Cardiac muscle cell (in vitro differentiated cells and primary cell): ENCODE data around the gene UBASH3B. TPM values are rescaled to one million over a fixed set of nuclear protein-coding genes. Genes with fewer than 3 reads are reported as not detected.

Experiments
- DNase-seq, 2 donors: peaks; one replicate each; pipeline versions ENCODE4 v3.0.0 to v3.0.0-alpha.2; 2010 to 2017; ENCODE audit warnings: low read depth in 1 of 2, low spot score in 1 of 2
- H3K27ac ChIP-seq: fragments of 200-600 bp; sonication (generic); 2 replicates; pipeline ENCODE4 v1.5.1; 2016
- H3K27me3 ChIP-seq: fragments of 200-600 bp; sonication (generic); 2 replicates; pipeline ENCODE4 v1.6.0; 2016; ENCODE audit warnings: control low read depth
- H3K36me3 ChIP-seq: fragments of 200-600 bp; sonication (generic); 2 replicates; pipeline ENCODE4 v1.5.1; 2016; ENCODE audit warnings: control low read depth
- H3K4me1 ChIP-seq: fragments of 200-600 bp; sonication (generic); 2 replicates; pipeline ENCODE4 v1.8.1; 2017; ENCODE audit warnings: low read depth, mild to moderate bottlenecking, mixed run types
- H3K4me3 ChIP-seq: fragments of 200-600 bp; sonication (generic); 2 replicates; pipeline ENCODE4 v1.5.1; 2016; ENCODE audit warnings: mild to moderate bottlenecking
- H3K9me3 ChIP-seq: fragments of 200-600 bp; sonication (generic); 2 replicates; pipeline ENCODE4 v1.5.1; 2017; ENCODE audit warnings: low read depth, mild to moderate bottlenecking, control low read depth
- polyA plus RNA-seq: library from polyadenylated mRNA; unstranded; fragments of >200 nt; fragmentation: Nextera tagmentation; extraction: Ambion mirVana; gene quantifications from 2 replicates; pipeline ENCODE4 v1.2.1, GENCODE V29; 2016
- total RNA-seq: library from RNA; depleted of rRNA; stranded (reverse); fragments of >200 nt; gene quantifications from 2 replicates; pipeline ENCODE4 v1.2.3, GENCODE V29; 2016
- TF ChIP-seq, protein P1 (sequence below): IDR thresholded peaks from 2 replicates; pipeline ENCODE4 v1.5.1; 2012; ENCODE audit warnings: low read depth, mild to moderate bottlenecking, low read length

The UBASH3B gene
- total and polyA plus RNA-seq, 2 experiments from 2014 or later = 2.7 TPM; not detected in 1

DNA sequence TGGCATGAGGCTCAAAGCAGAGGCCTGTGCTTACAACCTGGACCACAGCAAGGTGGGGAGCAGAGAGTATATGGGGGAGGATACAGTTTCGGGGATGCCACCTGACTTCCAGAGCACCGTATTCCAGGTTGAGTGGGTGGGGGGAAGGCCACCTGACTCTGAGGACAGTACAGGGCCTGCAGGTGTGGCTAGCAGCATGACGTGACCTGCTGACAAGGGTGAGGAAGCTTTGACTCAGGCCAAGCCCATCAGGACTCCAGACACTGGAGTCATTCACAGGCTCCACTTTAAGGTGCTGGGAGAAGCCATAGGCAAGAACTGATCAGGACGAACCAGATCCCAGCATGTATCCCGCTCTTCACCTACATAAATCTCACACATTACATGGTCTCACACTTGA lies 148.2 kb downstream of the UBASH3B start:
- Histone ChIP-seq H3K9me3 (no peaks in the 10 kb centered on the region), H3K36me3 (no peaks in the 10 kb centered on the region), H3K4me1 (no peaks in the 10 kb centered on the region), H3K27ac (no peak overlapping the region), H3K27me3 (no peaks in the 10 kb centered on the region), H3K4me3 (no peak overlapping the region)
- TF ChIP-seq, protein P1, sequence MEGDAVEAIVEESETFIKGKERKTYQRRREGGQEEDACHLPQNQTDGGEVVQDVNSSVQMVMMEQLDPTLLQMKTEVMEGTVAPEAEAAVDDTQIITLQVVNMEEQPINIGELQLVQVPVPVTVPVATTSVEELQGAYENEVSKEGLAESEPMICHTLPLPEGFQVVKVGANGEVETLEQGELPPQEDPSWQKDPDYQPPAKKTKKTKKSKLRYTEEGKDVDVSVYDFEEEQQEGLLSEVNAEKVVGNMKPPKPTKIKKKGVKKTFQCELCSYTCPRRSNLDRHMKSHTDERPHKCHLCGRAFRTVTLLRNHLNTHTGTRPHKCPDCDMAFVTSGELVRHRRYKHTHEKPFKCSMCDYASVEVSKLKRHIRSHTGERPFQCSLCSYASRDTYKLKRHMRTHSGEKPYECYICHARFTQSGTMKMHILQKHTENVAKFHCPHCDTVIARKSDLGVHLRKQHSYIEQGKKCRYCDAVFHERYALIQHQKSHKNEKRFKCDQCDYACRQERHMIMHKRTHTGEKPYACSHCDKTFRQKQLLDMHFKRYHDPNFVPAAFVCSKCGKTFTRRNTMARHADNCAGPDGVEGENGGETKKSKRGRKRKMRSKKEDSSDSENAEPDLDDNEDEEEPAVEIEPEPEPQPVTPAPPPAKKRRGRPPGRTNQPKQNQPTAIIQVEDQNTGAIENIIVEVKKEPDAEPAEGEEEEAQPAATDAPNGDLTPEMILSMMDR = no peak
- DNase-seq = no peak

DNA sequence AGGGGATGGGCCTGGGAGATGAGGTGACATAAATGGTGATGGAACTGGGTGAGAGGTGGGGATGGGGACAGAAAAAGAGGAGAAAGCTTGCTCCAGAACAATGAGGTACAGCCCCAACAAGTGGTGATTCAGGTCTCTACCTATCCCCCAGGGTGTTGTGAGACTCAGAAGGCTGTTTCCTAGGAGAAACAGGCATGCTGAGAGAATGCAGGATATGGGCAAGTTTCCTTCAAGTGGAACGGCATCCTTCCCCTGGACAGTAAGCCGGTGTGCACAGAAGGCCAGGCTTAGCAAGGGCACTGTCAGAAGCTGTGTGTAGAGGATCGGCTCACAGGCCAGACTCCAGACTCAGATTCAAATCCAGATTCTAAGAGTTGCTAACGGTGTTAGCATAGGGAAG lies 148.6 kb downstream of the UBASH3B start:
- DNase-seq = no peak
- H3K4me3 ChIP-seq = no peak overlapping the region
- no peak overlapping the region for H3K27ac ChIP-seq
- TF ChIP-seq, protein P1 = no peak
- H3K4me1 ChIP-seq = no peaks in the 10 kb centered on the region
- H3K36me3 ChIP-seq = no peaks in the 10 kb centered on the region
- no peaks in the 10 kb centered on the region for H3K27me3 ChIP-seq
- no peaks in the 10 kb centered on the region for H3K9me3 ChIP-seq

DNA sequence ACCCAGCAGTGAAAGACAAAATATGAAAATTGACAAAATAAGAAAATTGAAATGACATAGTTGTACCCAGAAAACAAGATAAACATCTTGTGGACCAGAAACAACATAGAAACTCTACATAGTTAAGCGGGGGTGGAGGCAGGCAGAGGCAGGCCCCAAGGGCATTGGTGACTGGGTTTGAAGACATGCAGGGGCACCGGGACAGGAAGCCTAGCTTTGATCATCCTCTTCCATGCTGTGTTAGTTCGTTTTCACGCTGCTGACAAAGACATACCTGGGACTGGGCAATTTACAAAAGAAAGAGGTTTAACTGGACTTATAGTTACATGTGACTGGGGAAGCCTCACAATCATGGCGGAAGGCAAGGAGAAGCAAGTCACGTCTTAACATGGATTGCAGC lies 149.3 kb downstream of the UBASH3B start:
- H3K27ac ChIP-seq = no peak overlapping the region
- H3K27me3 ChIP-seq = no peaks in the 10 kb centered on the region
- DNase-seq = no peak
- no peak overlapping the region for H3K4me3 ChIP-seq
- TF ChIP-seq, protein P1 = no peak
- H3K36me3 ChIP-seq = no peaks in the 10 kb centered on the region
- no peaks in the 10 kb centered on the region for H3K9me3 ChIP-seq
- H3K4me1 ChIP-seq = no peaks in the 10 kb centered on the region

DNA sequence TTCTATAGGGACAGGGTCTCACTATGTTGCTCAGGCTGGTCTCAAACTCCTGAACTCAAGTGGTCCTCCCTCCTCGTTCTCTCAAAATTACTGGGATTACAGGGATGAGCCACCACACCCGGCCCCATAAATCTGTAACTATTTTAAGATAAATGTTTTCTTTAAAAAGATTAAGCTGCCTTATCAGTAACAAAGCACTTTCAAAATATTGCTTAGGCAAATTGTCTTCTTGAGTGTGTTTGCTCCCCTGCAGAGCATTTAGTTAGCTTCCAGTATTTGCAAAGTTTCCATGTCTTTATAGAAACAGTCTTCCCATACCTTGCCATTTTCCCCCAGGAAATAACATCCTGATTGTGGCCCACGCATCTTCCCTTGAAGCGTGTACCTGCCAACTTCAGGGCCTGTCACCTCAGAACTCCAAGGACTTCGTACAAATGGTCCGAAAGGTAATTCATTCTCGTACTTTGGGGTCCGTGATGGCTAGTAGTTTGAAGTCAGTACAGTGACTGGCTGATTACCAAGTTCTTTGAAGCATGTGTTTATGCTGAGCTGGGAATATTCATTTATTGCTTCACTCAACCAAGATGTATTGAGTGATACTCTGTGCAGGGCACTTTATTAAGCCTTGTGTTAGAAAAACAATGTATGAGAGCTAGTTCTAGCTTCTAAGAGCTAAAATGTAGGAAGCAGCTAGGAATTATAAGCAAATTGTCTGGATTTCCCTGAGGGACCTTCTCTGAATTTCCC lies 152.4 kb downstream of the UBASH3B start:
- TF ChIP-seq, protein P1 = no peak
- no peak overlapping the region for H3K4me3 ChIP-seq
- peak in 1 of 2 donors; percentile 26 for DNase-seq
- no peaks in the 10 kb centered on the region for H3K9me3 ChIP-seq
- no peaks in the 10 kb centered on the region for H3K4me1 ChIP-seq
- no peaks in the 10 kb centered on the region for H3K27me3 ChIP-seq
- no peaks in the 10 kb centered on the region for H3K36me3 ChIP-seq
- H3K27ac ChIP-seq = no peak overlapping the region

DNA sequence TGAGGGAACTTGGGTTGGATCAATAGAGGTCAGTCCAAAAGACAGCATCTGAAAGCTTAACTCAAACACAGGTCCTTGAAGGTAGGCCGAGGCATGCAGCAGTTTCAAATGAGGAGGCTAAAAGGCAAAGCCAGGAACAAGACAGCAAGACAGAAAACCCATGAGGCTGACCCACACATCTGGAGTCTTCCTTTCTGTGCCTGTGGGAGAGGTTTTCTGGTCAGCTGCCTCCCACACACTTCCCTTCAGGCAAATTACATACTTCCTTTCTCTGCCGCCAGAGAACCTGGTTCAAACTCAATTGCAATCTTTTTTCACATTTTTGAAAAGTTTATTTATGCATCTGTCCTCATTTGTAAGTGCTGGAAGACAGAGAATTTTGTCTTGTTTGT lies 153.0 kb downstream of the UBASH3B start:
- peak in 1 of 2 donors; percentile 78 for DNase-seq
- TF ChIP-seq, protein P1 = no peak

More for the DNA sequence above, 153.0 kb downstream of the UBASH3B start:
- Histone ChIP-seq H3K27me3 (no peaks in the 10 kb centered on the region), H3K36me3 (no peaks in the 10 kb centered on the region), H3K4me3 (no peak overlapping the region), H3K9me3 (no peaks in the 10 kb centered on the region), H3K27ac (no peak overlapping the region), H3K4me1 (no peaks in the 10 kb centered on the region)
